Measurements from ENCODE around the gene MAST4.

DNA sequence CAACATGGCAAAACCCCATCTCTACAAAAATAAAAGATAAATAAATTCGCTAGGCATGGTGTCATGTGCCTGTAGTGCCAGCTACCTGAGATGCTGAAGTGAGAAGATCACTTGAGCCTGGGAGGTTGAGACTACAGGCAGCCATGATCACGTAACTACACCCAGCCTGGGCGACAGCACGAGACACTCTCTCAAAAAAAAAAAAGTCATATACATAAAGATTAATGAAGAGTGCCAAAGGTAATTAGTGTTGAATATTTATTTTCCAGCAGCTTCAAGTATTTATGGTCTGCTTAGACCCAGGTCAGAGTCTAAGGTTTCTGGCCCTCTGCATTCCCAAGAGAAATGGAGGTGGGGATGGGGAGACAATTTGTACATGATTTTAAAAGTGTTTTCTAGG, 432.7 kb downstream of the MAST4 start:
- TF ChIP-seq, protein P1, sequence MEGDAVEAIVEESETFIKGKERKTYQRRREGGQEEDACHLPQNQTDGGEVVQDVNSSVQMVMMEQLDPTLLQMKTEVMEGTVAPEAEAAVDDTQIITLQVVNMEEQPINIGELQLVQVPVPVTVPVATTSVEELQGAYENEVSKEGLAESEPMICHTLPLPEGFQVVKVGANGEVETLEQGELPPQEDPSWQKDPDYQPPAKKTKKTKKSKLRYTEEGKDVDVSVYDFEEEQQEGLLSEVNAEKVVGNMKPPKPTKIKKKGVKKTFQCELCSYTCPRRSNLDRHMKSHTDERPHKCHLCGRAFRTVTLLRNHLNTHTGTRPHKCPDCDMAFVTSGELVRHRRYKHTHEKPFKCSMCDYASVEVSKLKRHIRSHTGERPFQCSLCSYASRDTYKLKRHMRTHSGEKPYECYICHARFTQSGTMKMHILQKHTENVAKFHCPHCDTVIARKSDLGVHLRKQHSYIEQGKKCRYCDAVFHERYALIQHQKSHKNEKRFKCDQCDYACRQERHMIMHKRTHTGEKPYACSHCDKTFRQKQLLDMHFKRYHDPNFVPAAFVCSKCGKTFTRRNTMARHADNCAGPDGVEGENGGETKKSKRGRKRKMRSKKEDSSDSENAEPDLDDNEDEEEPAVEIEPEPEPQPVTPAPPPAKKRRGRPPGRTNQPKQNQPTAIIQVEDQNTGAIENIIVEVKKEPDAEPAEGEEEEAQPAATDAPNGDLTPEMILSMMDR (IDR thresholded peaks at IDR 0.05): no peak
- TF ChIP-seq EZH2phosphoT487 (IDR thresholded peaks at IDR 0.05): no peak
- TF ChIP-seq EZH2 (IDR thresholded peaks at IDR 0.05): no peak

Data from neural progenitor cell (in vitro differentiated cells).